HCT116 (cell line): ENCODE data around the gene GALNT17.

Source experiments
- CTCF ChIP-seq, 3 experiments: fragments of 200-600 bp in 1 of 3; sonication (generic) in 1 of 3; IDR thresholded peaks in 2 of 3; conservative IDR thresholded peaks in 1 of 3; 2 replicates each; pipeline ENCODE4 v1.5.1; 2012 to 2017; ENCODE audit warnings: low read depth in 2 of 3, low read length in 2 of 3, antibody characterized with exemption in 1 of 3, borderline replicate concordance in 1 of 3, control low read depth in 1 of 3, mild to moderate bottlenecking in 1 of 3, mixed read lengths in 1 of 3, mixed run types in 1 of 3, moderate library complexity in 1 of 3; ENCODE audit not compliant: insufficient read depth in 1 of 3
- EGR1 ChIP-seq: IDR thresholded peaks from 2 replicates; pipeline ENCODE4 v1.6.1; 2012; ENCODE audit warnings: low read depth
- EZH2 ChIP-seq: fragments of 200-600 bp; sonication (generic); IDR thresholded peaks from 2 replicates; pipeline ENCODE4 v1.6.1; 2017; ENCODE audit warnings: antibody characterized with exemption, mixed run types
- EZH2phosphoT487 ChIP-seq: fragments of 200-600 bp; IDR thresholded peaks from 2 replicates; pipeline ENCODE4 v1.6.1; 2018; ENCODE audit warnings: antibody characterized with exemption, borderline replicate concordance
- POLR2A ChIP-seq: IDR thresholded peaks from 2 replicates; pipeline ENCODE4 v1.7.0; 2011; ENCODE audit warnings: borderline replicate concordance; ENCODE audit not compliant: insufficient read depth, insufficient read length; ENCODE audit errors: extremely low read depth
- POLR2AphosphoS5 ChIP-seq: IDR thresholded peaks from 2 replicates; pipeline ENCODE4 v1.6.1; 2011; ENCODE audit warnings: mild to moderate bottlenecking, low read depth, low read length, moderate library complexity
- RAD21 ChIP-seq: IDR thresholded peaks from 2 replicates; pipeline ENCODE4 v1.6.1; 2012; ENCODE audit warnings: low read depth, mild to moderate bottlenecking
- REST ChIP-seq: IDR thresholded peaks from 2 replicates; pipeline ENCODE4 v1.6.1; 2012; ENCODE audit warnings: low read depth
- SIN3A ChIP-seq: IDR thresholded peaks from 2 replicates; pipeline ENCODE4 v1.6.1; 2012; ENCODE audit warnings: low read depth
- TF ChIP-seq, protein P1 (sequence below): IDR thresholded peaks from 2 replicates; pipeline ENCODE4 v1.6.1; 2012

DNA sequence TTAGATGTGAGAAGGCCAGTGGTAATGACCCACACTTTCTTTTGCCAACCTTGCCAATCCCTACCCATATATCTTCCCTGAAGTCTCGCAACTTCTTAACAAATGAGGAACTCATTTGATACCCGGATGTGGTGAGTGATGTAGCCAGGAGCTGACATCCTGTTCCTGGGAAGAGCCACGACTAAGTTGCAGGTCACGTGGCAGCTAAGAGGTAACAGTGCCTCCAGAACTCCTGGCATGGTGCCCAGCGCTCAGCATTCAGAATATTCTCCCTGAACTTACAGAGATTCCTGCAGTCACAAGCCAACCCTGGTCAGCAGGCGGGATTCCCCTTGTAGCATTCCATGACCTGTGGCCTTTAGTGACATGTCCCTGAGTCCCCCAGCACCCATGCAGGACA, 282.5 kb downstream of the GALNT17 start:
- TF ChIP-seq EZH2phosphoT487 (no peak), CTCF (IDR thresholded peaks at IDR 0.05 in 2 of 3, conservative IDR thresholded peaks at IDR 0.05 in 1 of 3; ENCODE audit: borderline replicate concordance in 1 of 3, insufficient read depth in 1 of 3, low read depth in 2 of 3, low read length in 2 of 3) (no peak), RAD21 (no peak), POLR2A (no peak), EZH2 (no peak), REST (no peak), POLR2AphosphoS5 (no peak), EGR1 (no peak), SIN3A (no peak)
- TF ChIP-seq, protein P1, sequence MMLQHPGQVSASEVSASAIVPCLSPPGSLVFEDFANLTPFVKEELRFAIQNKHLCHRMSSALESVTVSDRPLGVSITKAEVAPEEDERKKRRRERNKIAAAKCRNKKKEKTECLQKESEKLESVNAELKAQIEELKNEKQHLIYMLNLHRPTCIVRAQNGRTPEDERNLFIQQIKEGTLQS, result no peak
